Stimulated activated CD8-positive, alpha-beta memory T cell treated with anti-CD3 and anti-CD28 coated beads, Interleukin-12 subunit alpha, Interleukin-12 subunit beta, amount 100 ng/mL, for 24 hours (primary cell): ENCODE measurements around the gene MIA2.
A peak's percentile ranks its signal among the peaks of the same experiment; 100 is the strongest.

Experiments used
- DNase-seq: peaks from one replicate; pipeline ENCODE4 v3.0.0-alpha.2; 2020; ENCODE audit errors: extremely low read depth

MIA2 gene

DNA sequence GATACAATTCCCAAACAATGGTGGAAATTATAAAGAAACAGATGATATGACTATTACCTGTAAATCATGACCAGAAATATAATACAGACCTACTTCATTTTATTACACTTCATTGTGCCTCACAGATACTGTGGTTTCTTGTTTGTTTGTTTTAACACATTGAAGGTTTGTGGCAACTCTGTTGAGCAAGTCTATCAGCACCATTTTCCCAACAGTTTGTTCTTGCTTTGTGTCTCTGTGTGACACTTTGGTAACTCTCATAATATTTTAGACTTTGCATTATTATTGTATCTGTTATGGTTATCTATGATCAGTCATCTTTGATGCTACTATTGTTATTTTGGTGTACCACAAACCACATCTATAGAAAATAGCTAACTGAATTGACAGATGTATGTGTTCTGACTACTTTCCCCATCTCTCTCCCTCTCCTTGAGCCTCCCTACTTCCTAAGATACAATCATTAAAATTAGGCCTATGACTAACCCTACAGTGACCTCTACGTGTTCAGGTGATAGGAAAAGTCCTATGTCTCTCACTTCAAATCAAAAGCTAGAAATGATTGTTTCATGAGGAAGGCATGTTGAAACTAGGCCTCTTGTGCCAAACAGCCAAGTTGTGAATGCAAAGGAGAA lies 149.4 kb downstream of the MIA2 start:
- DNase-seq, result no peak

DNA sequence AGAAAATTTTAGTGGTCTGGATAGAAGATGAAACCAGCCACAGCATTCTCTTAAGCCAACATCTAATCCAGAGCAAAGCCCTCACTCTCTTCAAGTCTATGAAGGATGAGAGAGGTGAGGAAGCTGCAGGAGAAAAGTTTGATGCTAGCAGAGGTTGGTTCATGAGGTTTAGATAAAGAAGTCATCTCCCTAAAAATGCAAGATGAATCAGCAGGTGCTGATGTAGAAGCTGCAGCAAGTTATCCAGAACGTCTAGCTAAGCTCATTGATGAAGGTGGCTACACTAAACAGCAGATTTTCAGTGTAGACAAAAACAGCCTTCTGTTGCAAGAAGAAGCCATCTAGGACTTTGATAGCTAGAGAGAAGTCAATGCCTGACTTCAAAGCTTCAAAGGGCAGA lies 150.0 kb downstream of the MIA2 start:
- DNase-seq, result no peak

DNA sequence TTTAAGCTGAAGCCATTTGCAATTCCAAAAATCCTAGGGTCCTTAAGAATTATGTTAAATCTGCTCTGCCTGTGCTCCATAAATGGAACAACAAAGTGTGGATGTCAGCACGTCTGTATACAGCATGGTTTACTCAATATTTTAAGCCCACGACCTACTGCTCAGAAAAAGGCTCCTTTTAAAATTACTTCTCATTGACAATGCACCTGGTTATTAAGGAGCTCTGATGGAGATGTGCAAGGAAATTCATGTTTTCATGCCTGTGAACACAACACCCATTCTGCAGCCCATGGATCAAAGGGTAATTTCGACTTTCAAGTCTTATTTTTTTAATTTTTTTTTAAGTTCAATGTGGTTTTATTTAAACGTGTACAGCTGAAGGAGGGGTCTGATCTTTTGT lies 150.5 kb downstream of the MIA2 start:
- no peak for DNase-seq

- DNase-seq, result no peak
Observed at GRCh38 chr14:39393289-39393688, 159.6 kb downstream of the MIA2 start.

DNA sequence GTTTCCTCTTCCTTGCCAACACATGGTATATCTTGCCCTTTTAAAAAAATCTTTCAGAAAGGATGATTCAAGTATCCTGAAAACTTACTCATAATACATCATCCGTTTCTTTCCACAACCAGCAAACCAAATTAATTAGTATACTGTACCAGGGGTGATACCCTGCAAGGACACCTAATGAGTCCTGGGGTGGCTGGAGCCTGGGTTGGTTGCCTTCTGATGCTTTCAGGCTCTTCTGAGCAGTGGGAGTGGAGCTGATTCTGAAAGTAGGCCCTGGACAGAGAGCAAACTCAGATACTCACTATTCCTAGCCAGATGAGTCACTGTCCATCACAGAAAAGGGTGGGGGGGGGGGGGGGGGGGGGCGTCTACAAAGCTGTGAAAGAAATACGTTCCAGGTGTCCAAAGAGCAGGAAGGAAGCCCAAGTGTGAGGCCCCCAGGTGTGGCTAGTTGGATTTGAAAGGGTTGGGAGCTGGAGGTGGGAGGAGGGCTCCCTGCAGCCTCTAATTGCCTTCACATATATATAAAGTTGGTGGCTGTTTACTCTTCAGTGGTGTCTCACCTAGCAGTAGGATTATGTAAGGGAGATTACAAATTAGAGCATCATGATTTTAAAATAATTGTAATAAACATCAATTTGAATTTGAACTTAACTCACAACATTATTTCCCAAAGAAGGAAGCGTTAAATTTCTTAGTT lies 162.0 kb downstream of the MIA2 start:
- DNase-seq, result no peak

DNA sequence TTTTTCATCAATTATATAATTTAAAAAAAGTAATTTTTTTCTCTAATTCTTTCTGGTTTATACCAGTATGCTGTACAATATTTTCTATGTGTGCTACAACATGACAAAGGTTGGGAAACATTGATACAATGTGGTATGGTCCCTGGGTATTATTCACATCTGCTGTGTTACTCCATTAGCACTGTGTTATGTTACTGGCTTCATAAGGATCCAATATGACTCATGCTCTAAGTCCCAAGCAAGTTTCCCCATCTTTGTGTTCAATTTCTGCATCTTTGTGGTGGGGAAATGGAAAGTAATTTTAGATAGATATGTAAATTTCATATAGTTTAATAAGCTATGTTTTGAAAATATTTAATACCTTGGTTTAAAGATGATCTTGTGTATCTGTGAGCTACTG lies 162.7 kb downstream of the MIA2 start:
- DNase-seq, result no peak

- DNase-seq, result no peak
Observed at GRCh38 chr14:39398382-39398781, 164.7 kb downstream of the MIA2 start.

DNA sequence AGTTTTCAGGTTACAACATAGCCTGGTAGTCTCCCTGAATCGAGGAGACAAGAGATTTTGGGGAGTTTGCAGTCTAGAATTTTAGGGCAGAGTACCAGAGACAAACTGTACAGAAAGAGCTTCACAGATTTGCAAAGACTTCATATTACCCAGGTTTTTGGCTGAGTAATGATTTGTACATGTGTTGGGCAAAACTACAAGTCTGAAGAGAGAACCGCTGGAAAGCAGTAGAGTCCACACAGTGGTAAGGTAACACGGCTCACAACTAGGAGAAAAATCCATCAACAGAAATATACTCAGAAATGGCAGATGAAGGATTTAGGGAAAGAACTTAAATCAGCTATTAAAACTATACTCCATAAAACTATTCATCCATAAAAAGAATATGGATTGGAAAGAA lies 172.8 kb downstream of the MIA2 start:
- DNase-seq, result no peak

DNA sequence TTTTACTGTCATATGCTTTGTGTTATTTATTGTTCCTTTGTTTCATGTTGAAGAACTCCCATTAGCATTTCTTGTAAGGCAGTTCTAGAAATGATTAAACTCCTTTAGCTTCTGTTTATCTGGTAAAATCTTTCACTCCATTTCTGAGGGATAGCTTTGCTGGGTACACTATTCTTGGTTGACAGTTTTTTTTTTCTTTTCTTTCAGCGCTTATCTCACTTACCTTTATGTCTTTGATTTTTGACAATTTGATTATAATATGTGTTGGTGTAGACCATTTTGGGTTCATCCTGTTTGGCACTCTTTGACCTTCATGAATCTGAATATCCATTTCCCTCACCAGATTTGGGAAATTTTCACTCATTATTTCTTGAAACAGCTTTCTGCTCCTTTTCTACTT lies 182.4 kb downstream of the MIA2 start:
- DNase-seq, result no peak

DNA sequence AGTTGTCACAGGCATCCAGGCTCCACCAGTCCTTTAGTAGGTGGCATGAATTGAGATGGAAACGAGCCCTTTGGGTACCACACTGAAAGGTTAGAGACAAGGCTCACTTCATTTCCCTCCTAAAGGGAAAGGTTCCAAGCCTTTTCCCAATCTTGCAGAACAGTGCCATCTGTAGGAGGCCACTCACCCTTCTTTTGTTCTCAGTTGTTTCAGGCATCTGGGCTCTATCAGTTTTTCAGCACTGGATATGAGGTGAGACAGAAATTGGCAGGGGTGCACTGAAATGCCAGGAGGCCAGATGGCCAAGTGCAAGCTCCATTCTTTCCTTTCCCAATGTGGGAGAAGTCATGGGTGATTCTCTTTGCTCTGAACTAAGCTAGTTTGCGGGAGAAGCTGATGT lies 183.3 kb downstream of the MIA2 start:
- DNase-seq, result no peak

DNA sequence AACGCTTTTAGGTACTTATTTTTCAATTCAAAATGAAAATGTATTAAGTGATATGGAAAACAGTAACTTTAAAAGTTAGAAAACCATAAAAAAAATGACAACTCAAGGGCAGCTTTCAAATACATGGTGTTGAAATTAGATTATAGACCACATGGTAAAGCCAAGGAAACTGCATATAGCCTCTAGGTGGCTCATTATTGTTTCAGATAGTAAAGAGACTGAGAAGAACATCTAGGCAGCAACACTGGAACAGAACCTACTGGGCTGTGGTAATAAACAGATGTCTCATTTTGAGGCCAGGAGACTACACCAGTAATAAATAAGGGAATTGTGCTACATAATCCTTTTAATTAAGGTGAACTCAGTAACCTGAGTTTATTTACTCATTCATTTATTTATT lies 185.6 kb downstream of the MIA2 start:
- no peak for DNase-seq

GRCh38 chr14:39422243-39422642 lies 188.5 kb downstream of the MIA2 start:
- no peak for DNase-seq

- no peak for DNase-seq
Observed at GRCh38 chr14:39423793-39424192, 190.1 kb downstream of the MIA2 start.

- no peak for DNase-seq
Observed at GRCh38 chr14:39425947-39426346, 192.2 kb downstream of the MIA2 start.

GRCh38 chr14:39426605-39427004 lies 192.9 kb downstream of the MIA2 start:
- DNase-seq, result no peak

DNA sequence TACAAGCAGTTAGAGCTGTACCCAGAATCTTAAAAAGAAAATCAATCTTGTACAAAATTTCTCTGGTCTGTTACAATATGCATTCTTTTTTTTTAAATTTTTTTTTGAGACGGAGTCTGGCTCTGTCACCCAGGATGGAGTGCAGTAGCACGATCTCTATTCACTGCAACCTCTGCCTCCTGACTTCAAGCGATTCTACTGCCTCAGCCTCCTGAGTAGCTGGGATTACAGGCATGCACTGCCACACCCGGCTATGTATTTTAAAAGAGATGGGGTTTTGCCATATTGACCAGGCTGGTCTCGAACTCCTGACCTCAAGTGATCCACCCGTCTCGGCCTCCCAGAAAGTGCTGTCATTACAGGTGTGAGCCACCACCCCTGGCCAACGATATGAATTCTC lies 194.4 kb downstream of the MIA2 start:
- DNase-seq, result no peak

- DNase-seq, result no peak
Observed at GRCh38 chr14:39430762-39431415, 197.2 kb downstream of the MIA2 start.

- DNase-seq, result peak; percentile 8
Observed at GRCh38 chr14:39431416-39432178, 197.9 kb downstream of the MIA2 start.

GRCh38 chr14:39432179-39432618 lies 198.5 kb downstream of the MIA2 start, which contains the start of gene FBXO33:
TSS of gene FBXO33 (minus strand) at chr14:39432433. CDS start at chr14:39432162, 271 bp downstream.
- peak; percentile 90 for DNase-seq

GRCh38 chr14:39432619-39433451 lies 199.1 kb downstream of the MIA2 start:
- no peak for DNase-seq

DNA sequence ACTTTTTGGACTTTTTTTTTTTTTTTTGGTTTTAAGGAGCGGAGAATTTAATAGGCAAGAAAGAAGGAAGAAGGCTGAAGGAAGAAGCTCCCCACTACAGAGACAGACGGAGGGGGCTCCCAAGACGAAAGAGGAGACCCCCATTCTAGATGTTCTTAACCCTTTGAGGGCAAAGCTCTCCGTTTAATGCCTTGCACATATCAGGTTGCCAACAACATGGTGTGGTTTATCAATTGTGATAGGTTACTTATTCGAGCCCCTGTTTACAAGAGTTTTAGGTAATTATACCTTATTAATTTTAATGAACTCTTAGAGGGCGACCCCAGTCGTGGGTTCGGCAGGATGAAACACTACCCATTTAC lies 199.7 kb downstream of the MIA2 start:
- no peak for DNase-seq

GRCh38 chr14:39434401-39434800 lies 200.7 kb downstream of the MIA2 start:
- DNase-seq, result no peak
